Measurements from ENCODE around the gene TRPC6. TPM values are rescaled to one million over a fixed set of nuclear protein-coding genes. Genes with fewer than 3 reads are reported as not detected.

TRPC6 gene
- total RNA-seq, 6 donors from 2014 or later = 10.5 to 62.9 (median 18.0) TPM

- H3K4me3 ChIP-seq = no peak overlapping the region
- no peaks in the 10 kb centered on the region for H3K9me3 ChIP-seq
- H3K36me3 ChIP-seq = no peaks in the 10 kb centered on the region
- 74 to 80% methylated on average over 3 of the region's 3 CpGs for WGBS, 2 donors
- no peak overlapping the region for H3K27ac ChIP-seq
- TF ChIP-seq CTCF (IDR thresholded peaks at IDR 0.05) = no peak
- no peak for TF ChIP-seq EP300 (IDR thresholded peaks at IDR 0.05)
- no peak for TF ChIP-seq POLR2AphosphoS5 (IDR thresholded peaks at IDR 0.05)
- no peak for TF ChIP-seq POLR2A (IDR thresholded peaks at IDR 0.05)
- H3K27me3 ChIP-seq = no peaks in the 10 kb centered on the region
- H3K4me1 ChIP-seq = no peaks in the 10 kb centered on the region
- DNase-seq (no peak), ATAC-seq (ENCODE audit: low FRiP score in 2 of 2) (no peak)
Observed at GRCh38 chr11:101477926-101478325, 105.9 kb downstream of the TRPC6 start.

- Histone ChIP-seq H3K4me1 (no peaks in the 10 kb centered on the region), H3K27ac (no peak overlapping the region), H3K36me3 (no peaks in the 10 kb centered on the region), H3K9me3 (no peaks in the 10 kb centered on the region), H3K27me3 (no peaks in the 10 kb centered on the region), H3K4me3 (no peak overlapping the region)
- no peak for ATAC-seq (ENCODE audit: low FRiP score in 2 of 2)
- no peak for DNase-seq
- WGBS, 2 donors = 87 to 90% methylated on average over 6 of the region's 6 CpGs
- TF ChIP-seq CTCF (IDR thresholded peaks at IDR 0.05) = no peak
- no peak for TF ChIP-seq POLR2A (IDR thresholded peaks at IDR 0.05)
- no peak for TF ChIP-seq EP300 (IDR thresholded peaks at IDR 0.05)
- TF ChIP-seq POLR2AphosphoS5 (IDR thresholded peaks at IDR 0.05) = no peak
Observed at GRCh38 chr11:101476191-101476590, 107.6 kb downstream of the TRPC6 start.

GRCh38 chr11:101475699-101476098, 108.1 kb downstream of the TRPC6 start:
- Histone ChIP-seq H3K9me3 (no peaks in the 10 kb centered on the region), H3K4me3 (no peak overlapping the region), H3K4me1 (no peaks in the 10 kb centered on the region), H3K27me3 (no peaks in the 10 kb centered on the region), H3K36me3 (no peaks in the 10 kb centered on the region), H3K27ac (no peak overlapping the region)
- TF ChIP-seq POLR2AphosphoS5 (IDR thresholded peaks at IDR 0.05) (no peak), CTCF (IDR thresholded peaks at IDR 0.05) (no peak), EP300 (IDR thresholded peaks at IDR 0.05) (no peak), POLR2A (IDR thresholded peaks at IDR 0.05) (no peak)
- DNase-seq = no peak
- ATAC-seq (ENCODE audit: low FRiP score in 2 of 2) = no peak
- WGBS, 2 donors = 86 to 87% methylated on average over 4 of the region's 4 CpGs

GRCh38 chr11:101474666-101475065, 109.1 kb downstream of the TRPC6 start:
- Histone ChIP-seq H3K4me1 (no peaks in the 10 kb centered on the region), H3K36me3 (no peaks in the 10 kb centered on the region), H3K27me3 (no peaks in the 10 kb centered on the region), H3K4me3 (no peak overlapping the region), H3K27ac (no peak overlapping the region), H3K9me3 (no peaks in the 10 kb centered on the region)
- no peak for DNase-seq
- TF ChIP-seq EP300 (IDR thresholded peaks at IDR 0.05) = no peak
- no peak for TF ChIP-seq CTCF (IDR thresholded peaks at IDR 0.05)
- no peak for TF ChIP-seq POLR2AphosphoS5 (IDR thresholded peaks at IDR 0.05)
- TF ChIP-seq POLR2A (IDR thresholded peaks at IDR 0.05) = no peak
- WGBS, 2 donors = 85 to 87% methylated on average over 3 of the region's 3 CpGs
- ATAC-seq (ENCODE audit: low FRiP score in 2 of 2) = no peak

- TF ChIP-seq EP300 (IDR thresholded peaks at IDR 0.05) (no peak), CTCF (IDR thresholded peaks at IDR 0.05) (no peak), POLR2A (IDR thresholded peaks at IDR 0.05) (no peak), POLR2AphosphoS5 (IDR thresholded peaks at IDR 0.05) (no peak)
- 71 to 79% methylated on average over 3 of the region's 3 CpGs for WGBS, 2 donors
- H3K4me3 ChIP-seq = no peak overlapping the region
- no peaks in the 10 kb centered on the region for H3K27me3 ChIP-seq
- DNase-seq (no peak), ATAC-seq (ENCODE audit: low FRiP score in 2 of 2) (no peak)
- no peaks in the 10 kb centered on the region for H3K36me3 ChIP-seq
- no peaks in the 10 kb centered on the region for H3K9me3 ChIP-seq
- H3K4me1 ChIP-seq = no peaks in the 10 kb centered on the region
- no peak overlapping the region for H3K27ac ChIP-seq
Observed at GRCh38 chr11:101470881-101471520, 112.8 kb downstream of the TRPC6 start.
